Smooth muscle cell (in vitro differentiated cells): Measurements from ENCODE around the gene CDKN2B. TPM values are rescaled to one million over a fixed set of nuclear protein-coding genes. Genes with fewer than 3 reads are reported as not detected.

Source experiments
- DNase-seq: peaks from one replicate; lab custom pipeline; 2025; ENCODE audit not compliant: unreplicated experiment; lab: John Stamatoyannopoulos, UW
- H2AFZ ChIP-seq: fragments of 200-600 bp; sonication (generic); 2 replicates; pipeline ENCODE4 v1.6.0; 2016; ENCODE audit warnings: antibody characterized with exemption, low read depth, mild to moderate bottlenecking
- H3F3A ChIP-seq: fragments of 200-600 bp; sonication (generic); 2 replicates; pipeline ENCODE4 v1.6.0; 2017; ENCODE audit warnings: antibody characterized with exemption, low read depth
- H3K27ac ChIP-seq: fragments of 200-600 bp; sonication (generic); 2 replicates; pipeline ENCODE4 v1.5.1; 2016; ENCODE audit warnings: low read depth, mild to moderate bottlenecking
- H3K27me3 ChIP-seq: fragments of 200-600 bp; sonication (generic); 2 replicates; pipeline ENCODE4 v1.6.1; 2016; ENCODE audit warnings: low read depth, mild to moderate bottlenecking
- H3K36me3 ChIP-seq: fragments of 200-600 bp; sonication (generic); 2 replicates; pipeline ENCODE4 v1.5.1; 2016; ENCODE audit warnings: low read depth
- H3K4me1 ChIP-seq: fragments of 200-600 bp; sonication (generic); 2 replicates; pipeline ENCODE4 v1.5.1; 2016; ENCODE audit warnings: low read depth
- H3K4me2 ChIP-seq: fragments of 200-600 bp; sonication (generic); 2 replicates; pipeline ENCODE4 v1.6.0; 2016; ENCODE audit warnings: mild to moderate bottlenecking
- H3K4me3 ChIP-seq: fragments of 200-600 bp; sonication (generic); 2 replicates; pipeline ENCODE4 v1.5.1; 2016; ENCODE audit warnings: mild to moderate bottlenecking
- H3K79me2 ChIP-seq: fragments of 200-600 bp; sonication (generic); 2 replicates; pipeline ENCODE4 v1.6.0; 2016; ENCODE audit warnings: low read depth, mild to moderate bottlenecking
- H3K9ac ChIP-seq: fragments of 200-600 bp; sonication (generic); 2 replicates; pipeline ENCODE4 v1.6.0; 2016; ENCODE audit warnings: low read depth
- H3K9me3 ChIP-seq: fragments of 200-600 bp; sonication (generic); replicated peaks from 2 replicates; pipeline ENCODE4 v1.5.1; 2016; ENCODE audit warnings: low read depth
- H4K20me1 ChIP-seq: fragments of 200-600 bp; sonication (generic); 2 replicates; pipeline ENCODE4 v1.6.0; 2016; ENCODE audit warnings: low read depth
- CTCF ChIP-seq: fragments of 200-600 bp; sonication (generic); IDR thresholded peaks from 2 replicates; pipeline ENCODE4 v1.5.1; 2017; ENCODE audit warnings: borderline replicate concordance, mild to moderate bottlenecking, antibody characterized with exemption; ENCODE audit not compliant: insufficient read depth, poor library complexity, severe bottlenecking
- WGBS: methylation state at CpG from one replicate; pipeline ENCODE4 v1.1.7; 2016; ENCODE audit warnings: low lambda C conversion rate; 5-methylcytosine and 5-hydroxymethylcytosine counted together
- polyA plus RNA-seq: library from polyadenylated mRNA; unstranded; fragments of >200 nt; fragmentation: Nextera tagmentation; extraction: Ambion mirVana; gene quantifications from 2 replicates; pipeline ENCODE4 v1.2.1, GENCODE V29; 2016
- total RNA-seq: library from RNA; depleted of rRNA; stranded (reverse); fragments of >200 nt; gene quantifications from 2 replicates; pipeline ENCODE4 v1.2.3, GENCODE V29; 2014

The CDKN2B gene
- total and polyA plus RNA-seq, 2 experiments from 2014 or later = 116 to 184 TPM

GRCh38 chr9:21966140-21966851 lies 42.8 kb downstream of the CDKN2B start:
- no peak for TF ChIP-seq CTCF
- H3K79me2 ChIP-seq = no peaks in the 10 kb centered on the region
- peaks cover 16% of the 10 kb centered on the region for H4K20me1 ChIP-seq
- peak overlapping the region; percentile 87 for H3K4me2 ChIP-seq
- 41% methylated on average over 15 of the region's 15 CpGs for WGBS
- H3K4me3 ChIP-seq = no peak overlapping the region
- no peak overlapping the region for H3K9ac ChIP-seq
- H3K9me3 ChIP-seq = no peaks in the 10 kb centered on the region
- peaks cover 69% of the 10 kb centered on the region for H3K27me3 ChIP-seq
- H3K4me1 ChIP-seq = peaks cover 6% of the 10 kb centered on the region
- H3K36me3 ChIP-seq = no peaks in the 10 kb centered on the region
- no peak overlapping the region for H2AFZ ChIP-seq
- H3F3A ChIP-seq = no peaks in the 10 kb centered on the region
- H3K27ac ChIP-seq = no peak overlapping the region
- DNase-seq = no peak

- Histone ChIP-seq H3F3A (no peaks in the 10 kb centered on the region), H2AFZ (peak overlapping the region; percentile 93), H3K79me2 (no peaks in the 10 kb centered on the region), H4K20me1 (peaks cover 11% of the 10 kb centered on the region), H3K4me1 (peaks cover 6% of the 10 kb centered on the region), H3K27me3 (peaks cover 61% of the 10 kb centered on the region), H3K4me2 (peak overlapping the region; percentile 87), H3K4me3 (peak overlapping the region; percentile 50), H3K9ac (peak overlapping the region; percentile 49), H3K36me3 (no peaks in the 10 kb centered on the region), H3K9me3 (no peaks in the 10 kb centered on the region), H3K27ac (no peak overlapping the region)
- 6% methylated on average over 29 of the region's 30 CpGs for WGBS
- TF ChIP-seq CTCF = peak; percentile 45
- DNase-seq = no peak
These were observed 43.6 kb downstream of the CDKN2B start for GRCh38 chr9:21965401-21965951.

GRCh38 chr9:21964925-21965385 lies 44.1 kb downstream of the CDKN2B start:
- Histone ChIP-seq H3K27me3 (peaks cover 56% of the 10 kb centered on the region), H2AFZ (peak overlapping the region; percentile 93), H3K36me3 (no peaks in the 10 kb centered on the region), H3K79me2 (no peaks in the 10 kb centered on the region), H3K9me3 (no peaks in the 10 kb centered on the region), H3K9ac (peak overlapping the region; percentile 49), H3F3A (no peaks in the 10 kb centered on the region), H4K20me1 (peaks cover 10% of the 10 kb centered on the region), H3K4me3 (peak overlapping the region; percentile 50), H3K4me2 (peak overlapping the region; percentile 87), H3K4me1 (peaks cover 6% of the 10 kb centered on the region), H3K27ac (no peak overlapping the region)
- WGBS = 2% methylated on average over 29 of the region's 29 CpGs
- TF ChIP-seq CTCF = no peak
- DNase-seq = no peak
